ENCODE measurements around the gene EIF4A3.

The EIF4A3 gene

GRCh38 chr17:80147035-80147822 is at the start of gene EIF4A3:
EIF4A3 (minus strand) TSS chr17:80147128; CDS start chr17:80146961, 167 bp downstream.
- DNase-seq: peak; percentile 99

DNA sequence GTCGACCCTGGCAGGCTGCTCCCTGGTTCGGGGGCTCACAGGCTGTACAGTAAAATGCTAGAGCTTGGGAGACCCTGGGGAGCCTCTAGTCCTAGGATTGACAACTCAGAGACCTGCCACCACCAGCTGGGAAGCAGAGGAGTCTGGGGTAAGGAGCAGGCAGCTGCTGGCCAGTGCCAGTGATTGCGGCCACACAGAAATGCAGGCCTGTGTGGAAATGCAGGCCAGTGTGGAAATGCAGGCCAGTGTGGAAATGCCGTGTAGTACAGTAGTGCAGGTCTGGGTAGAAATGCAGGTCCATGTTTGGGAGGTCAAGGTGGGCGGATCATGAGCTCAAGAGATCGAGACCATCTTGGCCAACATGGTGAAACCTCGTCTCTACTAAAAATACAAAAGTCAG is 49.7 kb upstream of the EIF4A3 start:
- no peak for DNase-seq

GRCh38 chr17:80195671-80196529 is 49.0 kb upstream of the EIF4A3 start:
- DNase-seq: peak; percentile 40

GRCh38 chr17:80195141-80195540 is 48.2 kb upstream of the EIF4A3 start:
- DNase-seq: no peak

GRCh38 chr17:80191865-80192661 is 45.1 kb upstream of the EIF4A3 start:
- DNase-seq: no peak

GRCh38 chr17:80191192-80191591 is 44.3 kb upstream of the EIF4A3 start:
- DNase-seq: no peak

GRCh38 chr17:80190716-80191115 is 43.8 kb upstream of the EIF4A3 start:
- no peak for DNase-seq

DNA sequence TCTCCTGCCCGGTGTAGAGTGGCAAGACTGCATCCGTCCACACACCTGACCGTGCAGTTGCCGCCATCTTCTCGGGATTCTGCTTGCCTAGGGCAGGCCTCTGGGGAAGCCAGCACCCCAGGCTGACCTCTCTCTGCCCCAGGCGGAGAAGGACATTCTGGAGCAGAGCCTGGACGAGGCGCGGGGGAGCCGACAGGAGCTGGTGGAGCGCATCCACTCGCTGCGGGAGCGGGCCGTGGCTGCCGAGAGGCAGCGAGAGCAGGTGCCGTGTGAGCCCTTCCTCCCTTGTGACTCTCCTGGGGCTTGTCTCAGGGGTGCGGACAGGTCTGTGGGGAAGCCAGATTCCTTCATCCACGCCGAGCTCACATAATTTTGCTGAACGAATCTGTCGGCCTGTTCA is 42.7 kb upstream of the EIF4A3 start:
- no peak for DNase-seq

- no peak for DNase-seq
Observed at GRCh38 chr17:80187515-80187941, 40.6 kb upstream of the EIF4A3 start.

DNA sequence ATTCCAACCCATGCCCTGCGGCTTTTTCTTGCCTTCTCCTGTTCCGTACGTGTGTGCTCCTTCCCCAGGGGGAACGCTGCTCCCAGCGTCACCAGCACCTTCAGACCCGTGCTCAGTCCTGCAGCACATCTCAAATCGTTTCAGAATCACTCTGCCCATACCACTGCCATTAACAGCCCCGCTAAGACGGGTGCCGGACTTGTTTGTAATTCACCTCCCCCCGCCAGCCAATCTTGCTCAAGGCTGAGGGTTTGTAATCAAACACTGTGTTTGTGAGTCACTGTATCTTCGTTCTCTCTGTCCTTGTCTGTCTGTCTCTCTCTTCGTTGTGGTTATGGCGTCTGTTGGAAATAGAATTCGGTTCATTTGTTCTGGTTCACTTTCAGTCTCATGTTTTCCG is 40.2 kb upstream of the EIF4A3 start:
- DNase-seq: no peak

DNA sequence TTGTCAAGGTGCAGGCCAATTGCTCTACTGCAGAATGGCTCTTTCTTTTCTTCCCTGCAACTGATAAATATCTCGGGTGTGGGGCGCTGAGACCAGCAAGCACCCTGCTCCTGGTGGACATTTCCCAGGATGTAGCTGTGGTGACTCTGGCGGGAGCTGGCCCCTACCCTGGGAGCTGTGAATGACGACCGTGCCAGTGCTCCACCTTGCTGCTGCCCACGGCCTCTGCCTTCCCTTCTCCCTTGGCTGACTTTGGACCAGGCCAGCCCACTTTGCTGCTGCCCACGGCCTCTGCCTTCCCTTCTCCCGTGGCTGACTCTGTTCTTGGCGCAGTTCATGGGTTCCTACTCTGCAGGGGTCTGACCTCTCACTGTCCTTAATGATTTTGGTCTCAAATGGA is 39.0 kb upstream of the EIF4A3 start:
- no peak for DNase-seq

- DNase-seq: no peak
Observed at GRCh38 chr17:80184423-80184714, 37.4 kb upstream of the EIF4A3 start.

DNA sequence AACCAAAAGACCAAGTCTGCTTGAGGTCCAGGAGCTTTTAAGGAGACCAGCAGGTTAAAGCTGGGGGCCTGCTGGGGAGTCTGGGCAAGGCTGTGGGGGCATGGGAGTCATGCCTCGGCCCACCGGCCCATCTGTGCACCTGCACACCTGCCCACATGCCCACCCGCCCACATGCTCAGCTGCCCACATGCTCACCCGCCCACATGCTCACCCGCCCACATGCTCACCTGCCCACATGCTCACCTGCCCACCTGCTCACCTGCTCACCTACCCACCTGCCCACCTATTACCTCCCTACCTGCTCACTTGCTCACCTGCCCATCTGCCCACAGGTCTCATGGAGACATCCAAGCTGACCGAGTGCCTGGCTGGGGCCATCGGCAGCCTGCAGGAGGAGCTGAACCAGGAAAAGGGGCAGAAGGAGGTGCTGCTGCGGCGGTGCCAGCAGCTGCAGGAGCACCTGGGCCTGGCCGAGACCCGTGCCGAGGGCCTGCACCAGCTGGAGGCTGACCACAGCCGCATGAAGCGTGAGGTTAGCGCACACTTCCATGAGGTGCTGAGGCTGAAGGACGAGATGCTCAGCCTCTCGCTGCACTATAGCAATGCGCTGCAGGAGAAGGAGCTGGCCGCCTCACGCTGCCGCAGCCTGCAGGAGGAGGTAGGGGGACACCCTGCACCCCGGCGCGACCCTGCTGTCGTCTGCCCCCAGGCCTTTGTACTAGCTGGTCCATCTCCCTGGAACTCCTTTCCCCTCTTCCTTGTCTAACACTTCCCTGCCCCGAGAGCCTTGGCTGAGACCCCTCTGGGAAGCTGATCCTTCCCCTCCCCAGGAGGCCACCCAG is 36.9 kb upstream of the EIF4A3 start:
- DNase-seq: peak; percentile 67

DNA sequence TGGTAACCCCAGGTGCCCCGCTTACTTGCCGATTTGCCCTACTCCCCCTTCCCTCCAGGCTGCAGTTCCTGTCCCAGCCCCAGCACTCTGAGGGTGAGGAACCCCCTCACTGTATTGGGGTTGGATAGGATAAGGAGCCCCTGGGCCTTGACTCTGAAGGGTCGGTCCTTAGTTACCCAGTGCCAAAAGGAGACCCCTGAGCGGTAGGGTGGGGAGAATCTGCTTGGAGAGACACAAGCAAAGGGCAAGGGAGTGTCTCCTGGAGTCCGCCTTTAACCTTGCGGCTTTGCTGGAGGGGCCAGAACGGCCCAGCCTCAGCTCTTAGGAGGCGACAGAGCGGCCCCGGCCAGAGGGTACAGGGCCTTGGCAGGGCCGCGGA is 35.9 kb upstream of the EIF4A3 start:
- no peak for DNase-seq

GRCh38 chr17:80182118-80182844 is 35.4 kb upstream of the EIF4A3 start:
- no peak for DNase-seq

GRCh38 chr17:80181431-80181830 is 34.5 kb upstream of the EIF4A3 start:
- no peak for DNase-seq

DNA sequence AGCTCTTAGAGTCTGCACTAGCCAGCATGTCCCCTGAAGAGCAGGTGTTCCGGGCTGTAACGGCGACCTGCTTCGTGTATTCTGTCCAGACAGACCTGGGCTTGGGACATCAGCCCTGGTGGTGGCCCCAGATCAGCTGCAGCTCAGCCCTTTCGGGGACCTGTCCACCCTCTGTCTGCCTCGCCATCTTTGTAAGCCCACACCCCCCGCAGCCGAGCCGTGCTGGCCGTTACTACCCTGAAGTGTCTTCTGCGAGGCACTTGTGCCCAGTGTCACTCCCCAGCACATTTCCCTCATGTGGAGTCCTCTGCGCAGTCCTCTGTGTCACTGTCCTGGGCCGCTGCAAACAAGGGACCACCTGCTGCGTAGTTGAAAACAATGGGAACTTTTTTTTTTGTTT is 33.3 kb upstream of the EIF4A3 start:
- DNase-seq: no peak

DNA sequence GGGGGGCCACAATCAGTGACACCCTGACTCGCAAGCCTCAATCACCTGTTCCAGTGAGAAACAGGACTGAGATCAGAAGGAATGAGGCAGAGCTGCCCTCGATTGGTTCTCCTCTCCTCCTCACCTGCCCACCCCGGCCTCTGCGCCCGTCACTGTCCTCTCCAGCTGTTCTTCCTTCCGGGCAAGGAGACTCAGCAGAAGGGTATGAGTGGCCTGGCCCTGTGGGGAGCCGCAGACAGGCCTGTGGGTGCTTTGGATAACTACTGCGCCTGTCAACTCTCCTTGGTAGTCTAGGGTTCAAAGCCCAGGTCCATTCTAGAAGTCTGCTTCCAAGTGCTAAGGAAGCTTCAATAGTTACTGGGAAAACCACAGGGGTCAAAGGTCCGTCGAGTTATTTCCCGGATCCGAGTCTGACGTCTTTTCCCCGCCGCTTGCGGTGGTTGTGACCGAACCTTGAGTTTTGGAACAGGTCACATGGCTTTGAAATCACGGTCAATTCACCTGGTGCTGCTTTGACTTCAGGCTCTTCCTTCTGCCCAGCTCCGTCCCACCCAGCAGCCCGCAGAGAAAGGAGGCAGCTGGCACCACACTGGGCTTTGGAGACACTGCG is 31.2 kb upstream of the EIF4A3 start:
- no peak for DNase-seq

- no peak for DNase-seq
Observed at GRCh38 chr17:80176757-80177156, 29.8 kb upstream of the EIF4A3 start.

DNA sequence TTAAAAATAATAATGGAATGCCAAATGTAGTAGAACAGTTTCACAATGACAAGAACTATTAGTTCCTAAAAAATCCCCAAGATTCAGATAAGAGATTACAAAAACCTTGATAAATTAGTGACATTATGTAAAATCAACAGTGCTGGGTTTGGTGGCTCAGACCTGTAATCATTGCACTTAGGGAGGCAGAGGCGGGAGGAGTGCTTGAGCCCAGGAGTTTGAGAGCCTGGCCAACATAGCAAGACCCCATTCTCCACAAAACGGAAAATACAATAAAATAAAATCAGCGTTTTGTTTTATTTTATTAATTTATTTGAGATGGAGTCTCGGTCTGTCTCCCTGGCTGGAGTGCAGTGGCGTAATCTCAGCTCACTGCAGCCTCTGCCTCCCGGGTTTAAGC is 27.0 kb upstream of the EIF4A3 start:
- DNase-seq: no peak

- DNase-seq: no peak
Observed at GRCh38 chr17:80173126-80173525, 26.2 kb upstream of the EIF4A3 start.
